Activated B cell treated with CpG ODN at 0.5 μM for 24 hours (primary cell): Measurements from ENCODE around the gene LAMTOR2. TPM values are rescaled to one million over a fixed set of nuclear protein-coding genes. Genes with fewer than 3 reads are reported as not detected.

Experiments used
- ATAC-seq: fragments of 200-7000 bp; cut with Tn5 transposase; one replicate; pipeline ENCODE4 v1.10.0; 2021; ENCODE audit warnings: low read depth, mild to moderate bottlenecking, moderate library complexity
- CTCF ChIA-PET: fragments of 350-600 bp; sonication (Branson Sonifier 250); formaldehyde crosslinking; loops from one replicate; lab custom pipeline; 2021; ENCODE audit warnings: antibody characterized with exemption; lab: Charles Lee
- POLR2A ChIA-PET: fragments of 350-600 bp; sonication (Branson Sonifier 250); formaldehyde crosslinking; loops from one replicate; lab custom pipeline; 2021; ENCODE audit warnings: antibody characterized with exemption; lab: Charles Lee
- DNase-seq: peaks from one replicate; pipeline ENCODE4 v3.0.0; 2022
- H3K27ac Mint-ChIP-seq: one replicate; pipeline ENCODE4 v1.8.0; 2020; ENCODE audit warnings: mixed read lengths
- H3K27me3 Mint-ChIP-seq: one replicate; pipeline ENCODE4 v1.8.0; 2021; ENCODE audit warnings: mixed read lengths
- H3K36me3 Mint-ChIP-seq: one replicate; pipeline ENCODE4 v1.8.0; 2021; ENCODE audit warnings: low read depth, mixed read lengths
- H3K4me1 Mint-ChIP-seq: one replicate; pipeline ENCODE4 v1.8.0; 2021; ENCODE audit warnings: mixed read lengths
- H3K4me3 Mint-ChIP-seq: one replicate; pipeline ENCODE4 v1.8.0; 2020; ENCODE audit warnings: mild to moderate bottlenecking, mixed read lengths
- H3K9me3 Mint-ChIP-seq: one replicate; pipeline ENCODE4 v1.8.0; 2020; ENCODE audit warnings: mixed read lengths
- intact Hi-C: fragments of 100-400 bp; cut with micrococcal nuclease; formaldehyde crosslinking; loops from one replicate; pipeline ENCODE4 v1.15.1; 2024
- total RNA-seq: library from RNA; stranded (reverse); gene quantifications from 2 replicates; pipeline ENCODE4 v1.2.3, GENCODE V29; 2022
- TF ChIP-seq, protein P1 (sequence below): fragments of 200-600 bp; IDR thresholded peaks from one replicate; pipeline ENCODE4 v1.8.0; 2022; ENCODE audit warnings: antibody characterized with exemption, mild to moderate bottlenecking

The LAMTOR2 gene
- total RNA-seq, 1 donor from 2014 or later, result 48.0 TPM

DNA sequence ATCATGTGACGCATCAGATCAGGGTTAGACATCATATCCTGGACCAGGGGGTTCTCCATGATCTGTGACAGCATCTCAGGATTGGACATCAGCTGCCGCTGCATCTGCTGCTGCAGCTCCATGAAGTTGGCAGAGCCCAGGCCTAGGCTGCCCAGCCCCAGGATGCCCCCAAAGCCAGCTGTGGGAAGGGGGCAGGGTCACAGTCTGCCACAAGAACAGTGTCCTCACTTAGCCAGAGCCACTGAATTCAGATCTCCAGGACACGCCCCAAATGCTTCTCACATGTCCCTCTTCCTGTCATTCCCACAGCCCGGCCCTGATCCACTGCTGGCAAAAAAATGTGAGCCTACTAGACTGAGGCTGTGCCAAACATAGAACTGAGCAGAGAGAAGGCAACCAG is 4.2 kb upstream of the LAMTOR2 start:
- H3K4me3 Mint-ChIP-seq, result no peak overlapping the region
- ChIA-PET CTCF (no interaction called here), POLR2A (no interaction called here)
- ATAC-seq (no peak), DNase-seq (no peak)
- no peaks in the 10 kb centered on the region for H3K27me3 Mint-ChIP-seq
- peaks cover 18% of the 10 kb centered on the region for H3K4me1 Mint-ChIP-seq
- H3K27ac Mint-ChIP-seq, result no peak overlapping the region
- TF ChIP-seq, protein P1, sequence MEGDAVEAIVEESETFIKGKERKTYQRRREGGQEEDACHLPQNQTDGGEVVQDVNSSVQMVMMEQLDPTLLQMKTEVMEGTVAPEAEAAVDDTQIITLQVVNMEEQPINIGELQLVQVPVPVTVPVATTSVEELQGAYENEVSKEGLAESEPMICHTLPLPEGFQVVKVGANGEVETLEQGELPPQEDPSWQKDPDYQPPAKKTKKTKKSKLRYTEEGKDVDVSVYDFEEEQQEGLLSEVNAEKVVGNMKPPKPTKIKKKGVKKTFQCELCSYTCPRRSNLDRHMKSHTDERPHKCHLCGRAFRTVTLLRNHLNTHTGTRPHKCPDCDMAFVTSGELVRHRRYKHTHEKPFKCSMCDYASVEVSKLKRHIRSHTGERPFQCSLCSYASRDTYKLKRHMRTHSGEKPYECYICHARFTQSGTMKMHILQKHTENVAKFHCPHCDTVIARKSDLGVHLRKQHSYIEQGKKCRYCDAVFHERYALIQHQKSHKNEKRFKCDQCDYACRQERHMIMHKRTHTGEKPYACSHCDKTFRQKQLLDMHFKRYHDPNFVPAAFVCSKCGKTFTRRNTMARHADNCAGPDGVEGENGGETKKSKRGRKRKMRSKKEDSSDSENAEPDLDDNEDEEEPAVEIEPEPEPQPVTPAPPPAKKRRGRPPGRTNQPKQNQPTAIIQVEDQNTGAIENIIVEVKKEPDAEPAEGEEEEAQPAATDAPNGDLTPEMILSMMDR, result no peak
- peaks cover 34% of the 10 kb centered on the region for H3K36me3 Mint-ChIP-seq
- intact Hi-C loops, result loop anchor here (5.0 to 10.0 kb wide), 3 partner anchors 73 to 796 kb away; partner anchors contain the start of genes ARHGEF2, ENTREP3 and RIT1
- H3K9me3 Mint-ChIP-seq, result no peaks in the 10 kb centered on the region

DNA sequence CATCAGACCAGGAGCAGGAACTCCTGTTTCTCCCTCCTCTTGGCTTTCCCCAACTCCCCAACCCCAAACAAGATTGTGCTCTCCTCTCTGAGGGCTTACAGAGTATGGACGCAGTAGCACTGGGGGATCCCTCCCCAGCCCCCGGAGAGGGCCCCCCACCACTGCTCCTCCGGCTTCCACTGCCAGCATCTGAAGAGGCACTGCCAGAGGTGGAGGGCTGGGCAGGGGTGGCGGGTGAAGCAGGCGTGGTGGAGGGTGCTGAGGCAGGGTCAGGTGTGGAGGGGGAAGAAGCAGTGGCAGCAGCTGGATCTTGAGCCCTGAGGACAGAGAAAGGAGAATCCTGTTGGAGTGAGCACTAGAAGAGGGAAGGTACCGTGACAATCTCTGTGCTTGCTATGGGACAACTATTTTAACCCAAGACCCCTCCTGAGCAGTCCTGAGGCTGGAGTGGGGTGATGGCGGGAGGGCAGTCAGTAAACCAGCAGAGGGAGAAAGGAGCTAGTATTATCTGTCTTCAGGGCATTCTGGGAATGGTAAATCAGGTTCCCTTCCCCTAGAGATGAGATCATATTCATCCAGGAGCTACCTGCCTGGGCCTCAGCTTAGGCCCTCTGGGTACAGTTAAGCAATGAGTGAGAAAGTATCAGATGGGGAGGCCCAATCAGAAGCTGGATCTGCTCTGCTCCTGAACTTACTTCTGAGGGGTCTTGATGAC is 3.4 kb upstream of the LAMTOR2 start:
- H3K4me3 Mint-ChIP-seq, result no peak overlapping the region
- TF ChIP-seq, protein P1, result no peak

DNA sequence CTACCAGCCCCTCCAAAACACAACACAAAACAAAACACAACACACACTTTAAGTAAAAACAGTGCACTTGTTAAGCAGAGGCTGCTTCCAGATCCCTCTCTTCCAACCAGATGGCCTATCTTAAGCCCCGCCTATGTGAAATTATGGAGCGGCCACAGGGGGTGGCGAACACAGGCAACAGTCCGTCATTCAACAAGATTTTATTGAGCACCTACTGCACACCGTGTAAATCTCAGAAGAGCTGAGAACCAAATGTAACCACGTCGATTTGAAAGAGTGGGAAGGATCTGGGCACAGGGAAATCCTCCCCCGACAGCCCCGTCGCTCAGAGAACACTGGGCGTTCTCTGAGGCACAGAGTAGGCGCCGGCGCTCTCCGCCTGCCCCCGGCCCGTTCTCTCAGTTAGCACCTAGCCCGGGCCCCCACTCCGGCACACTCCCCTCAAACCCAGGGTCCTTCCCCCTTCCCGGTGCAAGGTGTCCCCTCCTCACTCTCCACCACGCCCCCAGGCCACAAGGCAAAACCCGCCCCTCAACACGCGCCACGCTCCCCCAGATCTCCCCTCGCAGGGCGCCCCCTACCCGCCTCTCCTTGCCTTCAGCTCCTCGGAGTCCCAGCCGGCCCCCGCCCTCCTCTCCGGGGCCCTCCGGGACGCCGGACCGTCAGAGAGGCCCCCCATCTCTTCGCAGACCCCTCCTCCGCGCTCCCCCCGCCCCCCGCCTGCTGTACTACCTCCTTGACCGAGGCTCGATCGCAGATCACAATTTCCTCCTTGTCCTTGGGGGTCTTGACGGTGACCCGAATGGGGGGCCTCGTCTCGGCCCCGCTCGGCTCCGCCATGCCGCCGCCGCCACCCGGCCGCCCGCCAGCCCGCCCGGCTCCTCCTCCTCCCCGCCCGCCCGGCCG is 1.5 kb upstream of the LAMTOR2 start:
- Mint-ChIP-seq H3K4me3 (peak overlapping the region; percentile 90), H3K4me1 (peaks cover 29% of the 10 kb centered on the region), H3K27ac (peak overlapping the region; percentile 66), H3K27me3 (no peaks in the 10 kb centered on the region), H3K36me3 (peaks cover 43% of the 10 kb centered on the region), H3K9me3 (no peaks in the 10 kb centered on the region)
- ChIA-PET CTCF (interaction anchor here (1.2 to 1.9 kb wide), 2 partner anchors 13 to 28 kb away, joined by 3 to 4 read pairs; no protein-coding TSS in a partner anchor), POLR2A (interaction anchor here (0.6 to 1.4 kb wide), 8 partner anchors 32 to 390 kb away, joined by 3 to 7 read pairs (median 5); partner anchors contain the start of genes KHDC4 and SSR2)
- ATAC-seq (peak; percentile 35), DNase-seq (peak; percentile 69)
- TF ChIP-seq, protein P1, result no peak
- intact Hi-C loops, result loop anchor here (5.0 to 10.0 kb wide), 3 partner anchors 76 to 798 kb away; partner anchors contain the start of genes ARHGEF2, ENTREP3 and RIT1

More for the DNA sequence above, 3.4 kb upstream of the LAMTOR2 start:
- ChIA-PET POLR2A (interaction anchor here (0.6 to 1.0 kb wide), 3 partner anchors 112 to 454 kb away, joined by 3 to 5 read pairs (median 4); no protein-coding TSS in a partner anchor), CTCF (interaction anchor here (0.9 kb wide), 1 partner anchor 15 kb away, joined by 3 read pairs; no protein-coding TSS in a partner anchor)
- Mint-ChIP-seq H3K36me3 (peaks cover 34% of the 10 kb centered on the region), H3K9me3 (no peaks in the 10 kb centered on the region), H3K27ac (no peak overlapping the region), H3K4me1 (peaks cover 24% of the 10 kb centered on the region), H3K27me3 (no peaks in the 10 kb centered on the region)
- intact Hi-C loops, result loop anchor here (5.0 to 10.0 kb wide), 3 partner anchors 74 to 796 kb away; partner anchors contain the start of genes ARHGEF2, ENTREP3 and RIT1
- DNase-seq, result no peak
- no peak for ATAC-seq

DNA sequence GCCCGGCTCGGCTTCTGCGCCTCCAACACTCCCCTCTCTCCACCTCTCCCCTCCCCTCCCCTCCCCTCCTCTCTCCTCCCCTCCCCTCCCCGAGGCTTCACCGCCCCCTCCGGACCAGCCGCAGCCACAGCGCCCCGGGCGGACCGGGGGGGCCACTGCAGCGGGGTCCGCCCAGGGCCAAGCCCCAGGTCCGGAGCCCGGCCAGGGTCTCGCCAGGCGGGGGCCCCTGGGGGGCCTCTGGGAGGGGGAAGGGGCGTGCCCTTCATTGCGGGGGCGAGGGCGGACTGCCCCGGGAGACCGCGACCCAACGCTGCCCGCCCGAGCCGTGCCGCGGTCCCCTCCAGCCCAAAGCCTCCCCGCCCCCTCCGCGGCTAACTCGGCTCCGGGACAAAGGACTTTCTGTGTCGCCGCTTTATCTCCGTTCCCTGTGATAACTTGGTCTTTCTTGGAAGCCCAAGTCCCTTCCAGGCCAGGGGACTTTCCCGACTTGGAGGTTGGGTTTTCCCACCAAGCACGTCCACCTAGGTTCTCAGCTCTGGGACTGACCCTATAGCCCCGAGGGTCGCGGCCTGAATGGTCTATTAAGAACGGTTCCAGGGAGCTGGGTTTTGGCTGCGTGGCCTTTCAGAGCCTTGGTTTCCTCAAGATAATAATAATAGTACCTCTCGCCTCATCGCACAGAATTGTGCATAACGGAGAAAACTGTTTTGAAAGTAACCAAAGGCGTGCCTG is 648 bp upstream of the LAMTOR2 start, which contains the start of gene UBQLN4:
TSS of gene UBQLN4 (minus strand) at position 31 of the 732 bp plus-strand sequence. CDS start 97 bp downstream, outside the sequence.
- peak; percentile 86 for DNase-seq
- Mint-ChIP-seq H3K9me3 (no peaks in the 10 kb centered on the region), H3K4me1 (peaks cover 29% of the 10 kb centered on the region), H3K4me3 (peak within 1 kb of the TSS; percentile 93), H3K27ac (peak within 1 kb of the TSS; percentile 97), H3K27me3 (no peaks in the 10 kb centered on the region), H3K36me3 (peaks cover 43% of the 10 kb centered on the region)
- ATAC-seq, result peak; percentile 75
- intact Hi-C loops, result loop anchor here (1.0 to 10.0 kb wide), 12 partner anchors 28 to 799 kb away; partner anchors contain the start of genes ARHGEF2, CCT3, ENTREP3 and KHDC4
- ChIA-PET POLR2A (interaction anchor here (0.6 to 1.4 kb wide), 7 partner anchors 65 to 221 kb away, joined by 3 to 8 read pairs (median 5); partner anchors contain the start of gene KHDC4), CTCF (interaction anchor here (1.2 to 1.9 kb wide), 2 partner anchors 12 to 28 kb away, joined by 3 to 4 read pairs; no protein-coding TSS in a partner anchor)
- TF ChIP-seq, protein P1, result no peak
